CD4-positive, alpha-beta T cell (primary cell): Measurements from ENCODE around the gene ACOT12. TPM values are rescaled to one million over a fixed set of nuclear protein-coding genes. Genes with fewer than 3 reads are reported as not detected.

Experiments used
- ATAC-seq: fragments of 200-7000 bp; cut with Tn5 transposase; one replicate; pipeline ENCODE4 v1.10.0; 2022; ENCODE audit warnings: mild to moderate bottlenecking; ENCODE audit not compliant: poor library complexity
- CTCF ChIA-PET: fragments of 350-600 bp; sonication (Branson Sonifier 250); formaldehyde crosslinking; loops from one replicate; lab custom pipeline; 2021; ENCODE audit warnings: antibody characterized with exemption, inconsistent platforms; lab: Charles Lee
- POLR2A ChIA-PET: fragments of 350-600 bp; sonication (Branson Sonifier 250); formaldehyde crosslinking; loops from one replicate; lab custom pipeline; 2021; ENCODE audit warnings: antibody characterized with exemption, inconsistent platforms; lab: Charles Lee
- DNase-seq, 14 experiments: peaks; one replicate each; pipeline ENCODE4 v3.0.0-alpha.2; 2013 to 2020; ENCODE audit warnings: mixed read lengths in 2 of 14
- H3K27ac ChIP-seq, 2 donors: one replicate each; pipeline versions ENCODE4 v1.5.1 to v1.7.0; 2013; ENCODE audit warnings: low read length in 2 of 2, low read depth in 1 of 2, mild to moderate bottlenecking in 1 of 2
- H3K27me3 ChIP-seq, 2 experiments: 1 replicate in 1 of 2; 2 replicates in 1 of 2; pipeline versions ENCODE4 v1.6.1 to v1.7.0; 2013; ENCODE audit warnings: low read length in 2 of 2, control low read depth in 1 of 2, mild to moderate bottlenecking in 1 of 2, moderate library complexity in 1 of 2; ENCODE audit not compliant: insufficient read depth in 2 of 2, control insufficient read depth in 1 of 2
- H3K36me3 ChIP-seq: one replicate; pipeline ENCODE4 v1.6.1; 2013; ENCODE audit warnings: low read length, control low read depth; ENCODE audit not compliant: insufficient read depth
- H3K4me1 ChIP-seq: one replicate; pipeline ENCODE4 v1.6.1; 2013; ENCODE audit warnings: low read length, control low read depth; ENCODE audit not compliant: insufficient read depth
- H3K4me3 ChIP-seq: one replicate; pipeline ENCODE4 v1.5.1; 2013; ENCODE audit warnings: mild to moderate bottlenecking, low read length, moderate library complexity
- H3K9me3 ChIP-seq, 2 experiments: 1 replicate in 1 of 2; 2 replicates in 1 of 2; pipeline versions ENCODE4 v1.6.1 to v1.7.0; 2013; ENCODE audit warnings: low read length in 2 of 2, mild to moderate bottlenecking in 2 of 2, control low read depth in 1 of 2, moderate library complexity in 1 of 2; ENCODE audit not compliant: control insufficient read depth in 1 of 2, insufficient read depth in 1 of 2
- H3K27ac Mint-ChIP-seq: one replicate; pipeline ENCODE4 v1.8.0; 2020; ENCODE audit warnings: mixed read lengths
- H3K27me3 Mint-ChIP-seq: one replicate; pipeline ENCODE4 v1.8.0; 2021; ENCODE audit warnings: mixed read lengths
- H3K36me3 Mint-ChIP-seq: one replicate; pipeline ENCODE4 v1.8.0; 2021; ENCODE audit warnings: low read depth, mixed read lengths
- H3K4me1 Mint-ChIP-seq: one replicate; pipeline ENCODE4 v1.8.0; 2021; ENCODE audit warnings: low read depth, mixed read lengths
- H3K4me3 Mint-ChIP-seq: one replicate; pipeline ENCODE4 v1.8.0; 2020; ENCODE audit warnings: mild to moderate bottlenecking, mixed read lengths
- H3K9me3 Mint-ChIP-seq: one replicate; pipeline ENCODE4 v1.8.0; 2020; ENCODE audit warnings: mixed read lengths
- intact Hi-C, 2 experiments: fragments of 100-400 bp; cut with DNase I in 1 of 2; cut with micrococcal nuclease in 1 of 2; formaldehyde crosslinking; loops; one replicate each; pipeline versions ENCODE4 v1.15.1 to v1.9.0; 2023 to 2025; cut with DNase I, micrococcal nuclease
- total RNA-seq, 174 experiments: library from RNA in 2 of 174; stranded (reverse) in 2 of 174; gene quantifications; one replicate each; pipeline ENCODE4 v1.2.3 and lab custom pipeline; 2021 to 2026
- TF ChIP-seq, protein P1 (sequence below): fragments of 200-600 bp; IDR thresholded peaks from one replicate; pipeline ENCODE4 v1.8.0; 2022; ENCODE audit warnings: antibody characterized with exemption, mild to moderate bottlenecking

The ACOT12 gene
- total RNA-seq, 2 experiments from 2014 or later, result 0.39 to 0.44 TPM

DNA sequence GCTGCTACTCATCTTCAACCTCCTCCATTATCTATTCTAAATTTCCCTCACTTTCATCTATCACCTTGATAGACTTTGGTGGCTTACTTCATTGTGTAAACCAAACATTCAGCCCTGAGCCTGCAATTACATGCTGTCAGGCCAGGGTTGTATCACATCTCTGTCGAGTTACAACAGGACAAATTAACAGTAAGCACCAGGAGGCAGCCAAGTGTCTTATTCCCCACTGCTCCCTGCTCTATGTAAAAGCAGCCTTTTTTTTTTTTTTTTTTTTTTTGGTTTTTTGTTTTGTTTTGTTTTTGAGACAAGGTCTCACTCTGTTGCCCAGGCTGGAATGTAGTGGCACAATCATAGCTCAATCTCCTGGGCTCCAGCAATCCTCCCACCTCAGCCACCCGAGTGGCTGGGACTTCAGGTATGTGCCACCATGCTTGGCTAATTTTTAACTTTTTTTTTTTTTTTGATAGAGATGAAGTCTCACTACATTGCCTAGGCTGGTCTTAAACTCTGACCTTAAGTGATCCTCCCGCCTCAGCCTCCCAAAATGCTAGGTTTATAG is 107.8 kb downstream of the ACOT12 start:
- no peak overlapping the region for H3K27ac Mint-ChIP-seq
- ChIA-PET POLR2A (no interaction called here), CTCF (interaction anchor here (1.7 kb wide), 1 partner anchor 14 kb away, joined by 4 read pairs; no protein-coding TSS in a partner anchor)

DNA sequence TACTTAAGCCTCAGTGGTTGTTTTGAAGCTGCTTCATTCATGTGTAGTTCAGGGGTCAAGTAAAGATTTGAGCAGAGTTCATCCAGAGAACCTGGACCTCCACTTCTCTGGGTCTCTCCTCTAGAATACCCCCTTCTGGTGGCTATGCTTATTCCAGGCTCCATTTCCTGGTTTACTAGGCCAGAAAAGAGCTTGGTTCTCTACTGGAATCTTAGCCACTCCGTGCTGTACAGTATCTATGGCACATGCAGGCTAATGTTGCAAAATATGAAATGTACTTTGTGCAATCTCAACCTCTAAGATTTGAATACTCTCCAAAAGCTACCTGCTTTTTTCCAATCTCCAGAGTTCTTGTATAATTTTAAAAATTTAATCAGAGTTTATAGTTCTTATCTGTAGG is 110.0 kb downstream of the ACOT12 start:
- ChIA-PET CTCF (no interaction called here), POLR2A (no interaction called here)
- H3K27me3 Mint-ChIP-seq, result no peaks in the 10 kb centered on the region
- peaks cover 37% of the 10 kb centered on the region for H3K36me3 Mint-ChIP-seq
- ATAC-seq (no peak), DNase-seq (no peak)
- Histone ChIP-seq H3K4me3 (no peak overlapping the region), H3K9me3 (no peaks in the 10 kb centered on the region), H3K4me1 (peaks cover 4% of the 10 kb centered on the region), H3K27me3 (no peaks in the 10 kb centered on the region), H3K27ac (no peak overlapping the region), H3K36me3 (no peaks in the 10 kb centered on the region)
- H3K4me3 Mint-ChIP-seq, result no peak overlapping the region
- H3K4me1 Mint-ChIP-seq, result peaks cover 16% of the 10 kb centered on the region
- H3K9me3 Mint-ChIP-seq, result no peaks in the 10 kb centered on the region
- TF ChIP-seq, protein P1, sequence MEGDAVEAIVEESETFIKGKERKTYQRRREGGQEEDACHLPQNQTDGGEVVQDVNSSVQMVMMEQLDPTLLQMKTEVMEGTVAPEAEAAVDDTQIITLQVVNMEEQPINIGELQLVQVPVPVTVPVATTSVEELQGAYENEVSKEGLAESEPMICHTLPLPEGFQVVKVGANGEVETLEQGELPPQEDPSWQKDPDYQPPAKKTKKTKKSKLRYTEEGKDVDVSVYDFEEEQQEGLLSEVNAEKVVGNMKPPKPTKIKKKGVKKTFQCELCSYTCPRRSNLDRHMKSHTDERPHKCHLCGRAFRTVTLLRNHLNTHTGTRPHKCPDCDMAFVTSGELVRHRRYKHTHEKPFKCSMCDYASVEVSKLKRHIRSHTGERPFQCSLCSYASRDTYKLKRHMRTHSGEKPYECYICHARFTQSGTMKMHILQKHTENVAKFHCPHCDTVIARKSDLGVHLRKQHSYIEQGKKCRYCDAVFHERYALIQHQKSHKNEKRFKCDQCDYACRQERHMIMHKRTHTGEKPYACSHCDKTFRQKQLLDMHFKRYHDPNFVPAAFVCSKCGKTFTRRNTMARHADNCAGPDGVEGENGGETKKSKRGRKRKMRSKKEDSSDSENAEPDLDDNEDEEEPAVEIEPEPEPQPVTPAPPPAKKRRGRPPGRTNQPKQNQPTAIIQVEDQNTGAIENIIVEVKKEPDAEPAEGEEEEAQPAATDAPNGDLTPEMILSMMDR, result no peak
- intact Hi-C loops, result no loop called here
- no peak overlapping the region for H3K27ac Mint-ChIP-seq

More for the DNA sequence above, 107.8 kb downstream of the ACOT12 start:
- intact Hi-C loops, result no loop called here
- Mint-ChIP-seq H3K36me3 (peaks cover 52% of the 10 kb centered on the region), H3K27me3 (no peaks in the 10 kb centered on the region), H3K4me1 (peaks cover 34% of the 10 kb centered on the region), H3K4me3 (no peak overlapping the region), H3K9me3 (peaks cover 2% of the 10 kb centered on the region)
- TF ChIP-seq, protein P1, result no peak
- DNase-seq (no peak), ATAC-seq (no peak)
- Histone ChIP-seq H3K27me3 (no peaks in the 10 kb centered on the region), H3K4me1 (peaks cover 7% of the 10 kb centered on the region), H3K36me3 (no peaks in the 10 kb centered on the region), H3K9me3 (no peaks in the 10 kb centered on the region), H3K4me3 (no peak overlapping the region), H3K27ac (no peak overlapping the region)

Other genes starting within 250 kb of the ACOT12 start
- under 1 TPM; 0.17 to 0.27 TPM for gene CKMT2, start 160.8 kb downstream of the ACOT12 start, total RNA-seq
- 10 to 100 TPM; 16.3 to 17.3 TPM for gene ZCCHC9, start 92.5 kb downstream of the ACOT12 start, total RNA-seq